ENCODE measurements around the gene NUDT4. TPM values are rescaled to one million over a fixed set of nuclear protein-coding genes. Genes with fewer than 3 reads are reported as not detected.

NUDT4 gene
- total RNA-seq, 1 experiment from 2014 or later: 56.5 TPM

- Mint-ChIP-seq H3K27me3 (ENCODE audit: low read depth) (no peaks in the 10 kb centered on the region), H3K27ac (no peak overlapping the region), H3K4me1 (peaks cover 56% of the 10 kb centered on the region), H3K36me3 (no peaks in the 10 kb centered on the region), H3K9me3 (no peaks in the 10 kb centered on the region), H3K4me3 (peak overlapping the region; percentile 99)
- ChIA-PET CTCF (interaction anchor here (1.1 kb wide), 1 partner anchor 40 kb away, joined by 5 read pairs; no protein-coding TSS in a partner anchor), POLR2A (no interaction called here)
- TF ChIP-seq IRF2 (CRISPR knock-in tag; IDR thresholded peaks at IDR 0.05; ENCODE audit: borderline replicate concordance, low read depth) (no peak), ZNF512 (CRISPR knock-in tag; IDR thresholded peaks at IDR 0.05; ENCODE audit: borderline replicate concordance) (no peak), ZNF232 (CRISPR knock-in tag; IDR thresholded peaks at IDR 0.05) (no peak), NFATC4 (CRISPR knock-in tag; IDR thresholded peaks at IDR 0.05) (no peak), TEAD4 (CRISPR knock-in tag; IDR thresholded peaks at IDR 0.05) (no peak), CREM (CRISPR knock-in tag; IDR thresholded peaks at IDR 0.05) (no peak), EMX1 (CRISPR knock-in tag; IDR thresholded peaks at IDR 0.05) (no peak), OVOL2 (CRISPR knock-in tag; IDR thresholded peaks at IDR 0.05; ENCODE audit: borderline replicate concordance) (no peak), MLX (CRISPR knock-in tag; IDR thresholded peaks at IDR 0.05) (no peak), ATF1 (CRISPR knock-in tag; IDR thresholded peaks at IDR 0.05) (no peak), TEAD1 (CRISPR knock-in tag; IDR thresholded peaks at IDR 0.05) (no peak), E2F1 (CRISPR knock-in tag; IDR thresholded peaks at IDR 0.05) (no peak), SMAD3 (CRISPR knock-in tag; IDR thresholded peaks at IDR 0.05; ENCODE audit: borderline replicate concordance) (no peak), ELF4 (CRISPR knock-in tag; IDR thresholded peaks at IDR 0.05; ENCODE audit: low read depth) (no peak), GRHL2 (CRISPR knock-in tag; IDR thresholded peaks at IDR 0.05; ENCODE audit: insufficient replicate concordance, severe bottlenecking) (no peak), ZNF416 (CRISPR knock-in tag; IDR thresholded peaks at IDR 0.05) (no peak), KAT7 (CRISPR knock-in tag; IDR thresholded peaks at IDR 0.05; ENCODE audit: borderline replicate concordance) (no peak), E2F5 (CRISPR knock-in tag; IDR thresholded peaks at IDR 0.05) (no peak), SMAD4 (CRISPR knock-in tag; IDR thresholded peaks at IDR 0.05) (no peak), RELA (CRISPR knock-in tag; IDR thresholded peaks at IDR 0.05; ENCODE audit: borderline replicate concordance) (no peak)
- DNase-seq (ENCODE audit: low spot score) (no peak), ATAC-seq (no peak)
Measured at GRCh38 chr12:93379326-93379980, 1.7 kb downstream of the NUDT4 start.

- H3K27ac Mint-ChIP-seq: no peak overlapping the region
- no peak for TF ChIP-seq ZNF317 (CRISPR knock-in tag; IDR thresholded peaks at IDR 0.05; ENCODE audit: borderline replicate concordance, low read depth)
- no peak for TF ChIP-seq GRHL2 (CRISPR knock-in tag; IDR thresholded peaks at IDR 0.05; ENCODE audit: insufficient replicate concordance, severe bottlenecking)
- no peak for TF ChIP-seq SP1 (CRISPR knock-in tag; conservative IDR thresholded peaks at IDR 0.05)
- TF ChIP-seq ARID4B (CRISPR knock-in tag; IDR thresholded peaks at IDR 0.05; ENCODE audit: borderline replicate concordance): no peak
- no peak for TF ChIP-seq CTCF (IDR thresholded peaks at IDR 0.05)
- no peak for TF ChIP-seq ZNF671 (CRISPR knock-in tag; IDR thresholded peaks at IDR 0.05)
- no peak for TF ChIP-seq ELF4 (CRISPR knock-in tag; IDR thresholded peaks at IDR 0.05; ENCODE audit: low read depth)
- DNase-seq (ENCODE audit: low spot score) (no peak), ATAC-seq (no peak)
- ChIA-PET POLR2A (no interaction called here), CTCF (interaction anchor here (0.5 to 1.6 kb wide), 4 partner anchors 39 to 392 kb away, joined by 3 to 9 read pairs (median 5); no protein-coding TSS in a partner anchor)
- H3K27me3 Mint-ChIP-seq (ENCODE audit: low read depth): no peaks in the 10 kb centered on the region
- H3K36me3 Mint-ChIP-seq: 0 out of 2 replicates have a peak, but pooled peaks cover 1% of the 10 kb centered on the region
- H3K9me3 Mint-ChIP-seq: no peaks in the 10 kb centered on the region
- H3K4me3 Mint-ChIP-seq: peak overlapping the region; percentile 99
- H3K4me1 Mint-ChIP-seq: peaks cover 53% of the 10 kb centered on the region
Measured at GRCh38 chr12:93379981-93380361, 2.2 kb downstream of the NUDT4 start.
